Heart left ventricle (tissue), 13 donors: Measurements from ENCODE around the gene HOMER1.

Experiments used
- POLR2A ChIP-seq, 2 donors: fragments of 450-650 bp; IDR thresholded peaks; one replicate each; pipeline ENCODE4 v1.6.1; 2017; ENCODE audit warnings: antibody characterized with exemption in 2 of 2, mild to moderate bottlenecking in 2 of 2, moderate library complexity in 2 of 2
- TF ChIP-seq, protein P1 (sequence below), 12 donors: fragments of 200-600 bp; sonication (generic) in 4 of 12; IDR thresholded peaks; one replicate each; pipeline versions ENCODE4 v1.5.0 to v1.8.0; 2018 to 2022; ENCODE audit warnings: antibody characterized with exemption in 12 of 12, mild to moderate bottlenecking in 5 of 12
- donor health status: ischemic (EF 13 %, LVEDD 7.1; RV severe dilation, severe dysfunction).
- donor health status: DM: no; HTN: yes; CAD: no.
- donor health status: DM: no; HTN: no; CAD: no.
- donor health status: ischemic (EF 25% LVEDD 6.9; RV normal size, moderate dysfunction).
- donor health status: ischemic (EF 25% LVEDD 5.7; RV mildly dilated, moderate dysfunction).
- donor health status: ischemic (EF 35%, LVEDD 5.7; RV mildly dilated, moderate dysfunction).
- donor health status: nonischemic (EF 11% LVEDD 7.7; RV severe dilation, severe dysfunction).
- donor health status: DM: yes; HTN: yes; CAD: no.
- donor health status: PGD.
- donor health status: ischemic (EF 29% LVEDD 5.4; RV normal size, mild dysfunction).
- donor health status: nonischemic (EF 23%, LVEDD 6.1; RV moderate dilation, normal function).

DNA sequence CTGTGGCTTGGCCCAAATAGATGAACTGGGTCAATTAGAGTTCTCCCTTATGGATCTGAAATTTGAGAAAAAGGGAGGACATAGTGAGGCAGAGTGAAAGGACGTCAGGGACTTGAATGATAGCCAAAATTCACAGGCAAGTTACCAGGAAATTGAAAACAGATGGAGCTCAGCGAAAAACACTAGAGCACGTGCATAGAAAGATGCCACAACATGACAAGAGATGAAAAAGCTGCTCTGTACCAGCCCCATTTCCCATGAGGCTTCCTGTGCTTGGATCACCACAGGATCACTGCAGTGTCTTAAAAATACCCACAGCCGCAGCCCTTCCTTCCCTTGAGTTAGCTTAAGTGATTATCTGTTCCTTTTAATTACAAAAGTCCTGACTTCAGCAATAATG, 39.0 kb upstream of the HOMER1 start:
- TF ChIP-seq POLR2A (IDR thresholded peaks at IDR 0.05) = no peak
- TF ChIP-seq, protein P1, sequence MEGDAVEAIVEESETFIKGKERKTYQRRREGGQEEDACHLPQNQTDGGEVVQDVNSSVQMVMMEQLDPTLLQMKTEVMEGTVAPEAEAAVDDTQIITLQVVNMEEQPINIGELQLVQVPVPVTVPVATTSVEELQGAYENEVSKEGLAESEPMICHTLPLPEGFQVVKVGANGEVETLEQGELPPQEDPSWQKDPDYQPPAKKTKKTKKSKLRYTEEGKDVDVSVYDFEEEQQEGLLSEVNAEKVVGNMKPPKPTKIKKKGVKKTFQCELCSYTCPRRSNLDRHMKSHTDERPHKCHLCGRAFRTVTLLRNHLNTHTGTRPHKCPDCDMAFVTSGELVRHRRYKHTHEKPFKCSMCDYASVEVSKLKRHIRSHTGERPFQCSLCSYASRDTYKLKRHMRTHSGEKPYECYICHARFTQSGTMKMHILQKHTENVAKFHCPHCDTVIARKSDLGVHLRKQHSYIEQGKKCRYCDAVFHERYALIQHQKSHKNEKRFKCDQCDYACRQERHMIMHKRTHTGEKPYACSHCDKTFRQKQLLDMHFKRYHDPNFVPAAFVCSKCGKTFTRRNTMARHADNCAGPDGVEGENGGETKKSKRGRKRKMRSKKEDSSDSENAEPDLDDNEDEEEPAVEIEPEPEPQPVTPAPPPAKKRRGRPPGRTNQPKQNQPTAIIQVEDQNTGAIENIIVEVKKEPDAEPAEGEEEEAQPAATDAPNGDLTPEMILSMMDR (IDR thresholded peaks at IDR 0.05) = no peak
